ENCODE measurements around the gene FGF6.

DNA sequence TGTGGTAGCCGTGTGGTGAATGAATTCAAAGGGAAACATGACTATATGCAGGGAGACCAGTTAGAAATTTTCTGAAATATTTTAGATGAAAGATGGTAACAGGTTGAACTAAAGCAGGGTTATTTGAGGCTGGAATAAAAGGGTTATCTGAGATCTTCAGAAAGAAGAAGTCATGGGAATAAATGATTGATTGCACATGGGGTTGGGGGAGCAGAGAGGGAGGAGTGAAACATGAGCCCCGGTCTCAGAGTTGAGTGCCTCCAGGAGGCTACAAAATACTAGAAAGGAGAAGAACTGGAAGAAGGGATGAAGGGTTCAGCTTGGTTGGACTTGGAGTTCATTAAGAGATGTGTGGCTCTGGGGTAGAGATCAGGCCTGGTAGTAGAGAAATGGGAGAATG, 49.8 kb downstream of the FGF6 start:
- no peak for TF ChIP-seq TAF1 (IDR thresholded peaks at IDR 0.05; ENCODE audit: borderline replicate concordance, low read depth, low read length)
- no peak for TF ChIP-seq RCOR1 (IDR thresholded peaks at IDR 0.05; ENCODE audit: low read length)
- TF ChIP-seq, protein P1, sequence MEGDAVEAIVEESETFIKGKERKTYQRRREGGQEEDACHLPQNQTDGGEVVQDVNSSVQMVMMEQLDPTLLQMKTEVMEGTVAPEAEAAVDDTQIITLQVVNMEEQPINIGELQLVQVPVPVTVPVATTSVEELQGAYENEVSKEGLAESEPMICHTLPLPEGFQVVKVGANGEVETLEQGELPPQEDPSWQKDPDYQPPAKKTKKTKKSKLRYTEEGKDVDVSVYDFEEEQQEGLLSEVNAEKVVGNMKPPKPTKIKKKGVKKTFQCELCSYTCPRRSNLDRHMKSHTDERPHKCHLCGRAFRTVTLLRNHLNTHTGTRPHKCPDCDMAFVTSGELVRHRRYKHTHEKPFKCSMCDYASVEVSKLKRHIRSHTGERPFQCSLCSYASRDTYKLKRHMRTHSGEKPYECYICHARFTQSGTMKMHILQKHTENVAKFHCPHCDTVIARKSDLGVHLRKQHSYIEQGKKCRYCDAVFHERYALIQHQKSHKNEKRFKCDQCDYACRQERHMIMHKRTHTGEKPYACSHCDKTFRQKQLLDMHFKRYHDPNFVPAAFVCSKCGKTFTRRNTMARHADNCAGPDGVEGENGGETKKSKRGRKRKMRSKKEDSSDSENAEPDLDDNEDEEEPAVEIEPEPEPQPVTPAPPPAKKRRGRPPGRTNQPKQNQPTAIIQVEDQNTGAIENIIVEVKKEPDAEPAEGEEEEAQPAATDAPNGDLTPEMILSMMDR (IDR thresholded peaks at IDR 0.05): no peak
- no peak for TF ChIP-seq FOXJ3 (CRISPR knock-in tag; IDR thresholded peaks at IDR 0.05)
- no peak for TF ChIP-seq FOSL2 (IDR thresholded peaks at IDR 0.05; ENCODE audit: borderline replicate concordance, low read depth)
- no peak for TF ChIP-seq RFX5 (IDR thresholded peaks at IDR 0.05; ENCODE audit: low read length)
- TF ChIP-seq, protein P2, sequence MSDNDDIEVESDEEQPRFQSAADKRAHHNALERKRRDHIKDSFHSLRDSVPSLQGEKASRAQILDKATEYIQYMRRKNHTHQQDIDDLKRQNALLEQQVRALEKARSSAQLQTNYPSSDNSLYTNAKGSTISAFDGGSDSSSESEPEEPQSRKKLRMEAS (IDR thresholded peaks at IDR 0.05; ENCODE audit: low read depth): no peak
- TF ChIP-seq, protein P3, sequence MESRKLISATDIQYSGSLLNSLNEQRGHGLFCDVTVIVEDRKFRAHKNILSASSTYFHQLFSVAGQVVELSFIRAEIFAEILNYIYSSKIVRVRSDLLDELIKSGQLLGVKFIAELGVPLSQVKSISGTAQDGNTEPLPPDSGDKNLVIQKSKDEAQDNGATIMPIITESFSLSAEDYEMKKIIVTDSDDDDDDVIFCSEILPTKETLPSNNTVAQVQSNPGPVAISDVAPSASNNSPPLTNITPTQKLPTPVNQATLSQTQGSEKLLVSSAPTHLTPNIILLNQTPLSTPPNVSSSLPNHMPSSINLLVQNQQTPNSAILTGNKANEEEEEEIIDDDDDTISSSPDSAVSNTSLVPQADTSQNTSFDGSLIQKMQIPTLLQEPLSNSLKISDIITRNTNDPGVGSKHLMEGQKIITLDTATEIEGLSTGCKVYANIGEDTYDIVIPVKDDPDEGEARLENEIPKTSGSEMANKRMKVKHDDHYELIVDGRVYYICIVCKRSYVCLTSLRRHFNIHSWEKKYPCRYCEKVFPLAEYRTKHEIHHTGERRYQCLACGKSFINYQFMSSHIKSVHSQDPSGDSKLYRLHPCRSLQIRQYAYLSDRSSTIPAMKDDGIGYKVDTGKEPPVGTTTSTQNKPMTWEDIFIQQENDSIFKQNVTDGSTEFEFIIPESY (IDR thresholded peaks at IDR 0.05; ENCODE audit: borderline replicate concordance, low read depth): no peak
- TF ChIP-seq EP300 (IDR thresholded peaks at IDR 0.05; ENCODE audit: borderline replicate concordance in 1 of 2, low read depth in 1 of 2, low read length in 1 of 2): no peak
- TF ChIP-seq MXI1 (IDR thresholded peaks at IDR 0.05; ENCODE audit: low read depth, low read length): no peak
- TF ChIP-seq POLR2AphosphoS5 (IDR thresholded peaks at IDR 0.05; ENCODE audit: low read depth, low read length): no peak
